ENCODE data around the gene BAX.

BAX gene

DNA sequence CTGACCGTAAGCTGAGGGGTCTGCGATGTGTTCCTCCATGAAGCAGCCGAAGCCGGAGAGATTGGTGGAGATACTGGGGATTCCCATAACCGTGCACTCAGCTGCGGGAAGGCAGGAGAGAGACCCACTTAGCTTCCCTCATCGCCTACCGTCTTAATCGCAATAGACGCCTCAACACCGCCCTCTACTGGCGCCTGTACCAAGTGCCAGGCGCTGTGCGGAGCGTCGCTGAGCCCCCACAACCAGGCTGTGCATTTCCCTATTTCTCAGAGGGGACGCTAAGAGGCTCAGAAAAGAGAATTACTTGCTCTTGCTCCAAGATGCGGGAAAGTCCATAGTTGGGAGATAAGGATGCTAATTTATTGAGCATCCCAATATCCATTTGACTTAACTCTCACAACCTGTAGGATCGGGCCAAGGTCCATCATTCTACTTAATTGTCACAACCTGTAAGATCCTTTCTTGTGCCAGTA lies 16.3 kb downstream of the BAX start:
- TF ChIP-seq, protein P1, sequence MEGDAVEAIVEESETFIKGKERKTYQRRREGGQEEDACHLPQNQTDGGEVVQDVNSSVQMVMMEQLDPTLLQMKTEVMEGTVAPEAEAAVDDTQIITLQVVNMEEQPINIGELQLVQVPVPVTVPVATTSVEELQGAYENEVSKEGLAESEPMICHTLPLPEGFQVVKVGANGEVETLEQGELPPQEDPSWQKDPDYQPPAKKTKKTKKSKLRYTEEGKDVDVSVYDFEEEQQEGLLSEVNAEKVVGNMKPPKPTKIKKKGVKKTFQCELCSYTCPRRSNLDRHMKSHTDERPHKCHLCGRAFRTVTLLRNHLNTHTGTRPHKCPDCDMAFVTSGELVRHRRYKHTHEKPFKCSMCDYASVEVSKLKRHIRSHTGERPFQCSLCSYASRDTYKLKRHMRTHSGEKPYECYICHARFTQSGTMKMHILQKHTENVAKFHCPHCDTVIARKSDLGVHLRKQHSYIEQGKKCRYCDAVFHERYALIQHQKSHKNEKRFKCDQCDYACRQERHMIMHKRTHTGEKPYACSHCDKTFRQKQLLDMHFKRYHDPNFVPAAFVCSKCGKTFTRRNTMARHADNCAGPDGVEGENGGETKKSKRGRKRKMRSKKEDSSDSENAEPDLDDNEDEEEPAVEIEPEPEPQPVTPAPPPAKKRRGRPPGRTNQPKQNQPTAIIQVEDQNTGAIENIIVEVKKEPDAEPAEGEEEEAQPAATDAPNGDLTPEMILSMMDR (IDR thresholded peaks at IDR 0.05), result peak; percentile 92
- Histone ChIP-seq H3K27ac (no peak overlapping the region), H3K4me3 (no peak overlapping the region)
- no peak for DNase-seq (ENCODE audit: low spot score)

DNA sequence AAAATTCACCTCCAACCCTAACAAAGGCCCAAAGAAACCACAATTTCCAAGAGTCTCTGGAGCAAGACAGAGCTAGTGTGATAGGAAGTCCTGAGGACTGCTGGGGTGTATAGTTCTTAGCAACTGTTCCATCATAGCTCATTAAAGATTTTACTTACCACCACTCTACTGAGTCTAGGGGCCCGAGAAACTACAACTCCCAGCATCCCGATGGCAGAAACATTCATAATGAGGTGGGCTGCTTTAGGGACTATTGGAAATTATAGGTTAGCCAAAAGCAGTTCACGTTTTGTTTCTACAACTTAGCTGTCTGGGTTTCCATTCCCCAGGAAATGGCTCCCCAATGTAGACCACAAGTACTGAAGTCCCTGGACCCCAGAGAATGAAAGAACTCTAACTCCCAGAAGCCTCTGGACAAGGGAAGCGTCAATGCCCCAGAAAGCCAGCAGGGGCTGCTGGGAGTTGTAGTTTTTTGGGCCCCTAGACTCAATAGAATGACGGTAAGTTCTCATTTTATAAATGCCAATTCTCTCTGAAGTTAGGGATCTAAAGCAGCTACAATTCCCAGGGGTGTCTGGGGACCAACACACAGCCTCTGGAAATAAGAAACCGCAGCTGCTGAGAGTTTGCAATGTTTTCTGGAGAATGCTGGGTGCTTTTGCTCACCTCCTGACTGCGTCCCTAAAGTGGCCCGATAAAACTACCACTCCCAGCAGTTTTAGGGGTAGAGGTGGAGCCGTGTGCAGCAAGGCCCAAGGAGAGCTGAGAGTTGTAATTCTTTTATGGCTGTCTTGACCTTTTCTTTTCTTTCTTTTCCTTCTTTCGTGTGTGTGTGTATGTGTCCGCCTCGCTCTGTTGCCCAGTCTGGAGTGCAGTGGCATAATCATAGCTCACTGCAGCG lies 21.5 kb downstream of the BAX start:
- H3K27ac ChIP-seq, result no peak overlapping the region
- TF ChIP-seq, protein P1 (IDR thresholded peaks at IDR 0.05), result no peak
- no peak overlapping the region for H3K4me3 ChIP-seq
- DNase-seq (ENCODE audit: low spot score), result no peak

DNA sequence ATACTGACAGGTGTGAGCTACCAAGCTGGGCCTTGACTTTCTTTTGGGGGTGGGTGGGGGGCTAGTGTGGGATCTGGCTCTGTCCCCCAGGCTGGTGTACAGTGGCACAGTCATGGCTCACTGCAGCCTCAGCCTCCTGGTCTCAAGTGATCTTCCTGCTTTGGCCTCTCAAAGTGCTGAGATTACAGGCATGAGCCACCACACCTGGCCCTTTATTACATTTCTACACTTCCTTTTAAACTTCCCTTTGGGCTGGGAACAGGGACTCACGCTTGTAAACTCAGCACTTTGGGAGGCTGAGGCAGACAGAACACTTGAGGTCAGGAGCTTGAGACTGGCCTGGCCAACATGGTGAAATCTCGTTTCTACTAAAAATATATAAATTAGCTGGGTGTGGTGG lies 22.4 kb downstream of the BAX start:
- TF ChIP-seq, protein P1 (IDR thresholded peaks at IDR 0.05), result no peak
- peak overlapping the region; percentile 4 to 97 for H3K27ac ChIP-seq

DNA sequence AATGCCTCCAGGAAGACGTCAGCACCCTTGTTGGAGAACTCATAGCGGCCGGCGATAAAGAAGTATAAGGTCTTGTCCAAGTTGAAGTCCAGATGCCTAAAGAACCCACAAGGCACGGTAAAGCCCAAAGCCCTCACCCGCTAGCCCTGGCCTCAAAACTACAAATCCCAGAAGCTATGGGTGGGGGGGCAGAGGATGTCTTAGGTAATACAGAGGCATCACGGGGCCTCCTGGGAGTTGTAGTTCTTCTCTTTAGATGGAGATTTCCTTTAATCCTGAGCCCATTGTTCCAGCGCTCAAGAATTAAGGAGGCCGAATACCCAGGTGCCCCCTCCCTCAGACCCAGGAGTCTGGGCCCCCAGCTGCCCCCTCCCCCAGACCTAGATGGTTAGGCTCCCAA lies 27.6 kb downstream of the BAX start:
- Histone ChIP-seq H3K27ac (no peak overlapping the region), H3K4me3 (no peak overlapping the region)
- TF ChIP-seq, protein P1 (IDR thresholded peaks at IDR 0.05), result no peak
- DNase-seq (ENCODE audit: low spot score), result no peak

More for the DNA sequence above, 22.4 kb downstream of the BAX start:
- H3K4me3 ChIP-seq, result no peak overlapping the region
- DNase-seq (ENCODE audit: low spot score), result no peak

DNA sequence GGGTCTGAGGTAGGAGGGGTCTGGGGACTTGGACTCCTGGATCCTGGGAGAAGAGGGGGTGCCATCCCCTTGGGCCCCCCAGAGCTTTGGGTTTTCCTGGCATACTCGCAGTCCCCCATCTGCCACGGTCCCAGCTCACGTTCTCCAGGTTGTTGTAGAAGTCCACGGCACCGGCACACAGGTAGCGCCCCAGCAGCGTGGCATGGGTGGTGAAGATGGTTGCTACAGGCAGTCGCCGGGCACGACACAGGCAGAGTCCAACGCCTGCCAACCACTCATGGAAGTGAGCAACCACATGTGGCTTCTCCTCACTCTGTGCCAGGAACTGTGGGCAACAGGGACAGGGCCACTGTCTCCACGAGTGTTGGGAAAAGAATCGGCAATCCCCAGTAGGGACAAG lies 31.0 kb downstream of the BAX start:
- DNase-seq (ENCODE audit: low spot score), result no peak
- TF ChIP-seq, protein P1 (IDR thresholded peaks at IDR 0.05), result no peak
- Histone ChIP-seq H3K27ac (no peak overlapping the region), H3K4me3 (no peak overlapping the region)

DNA sequence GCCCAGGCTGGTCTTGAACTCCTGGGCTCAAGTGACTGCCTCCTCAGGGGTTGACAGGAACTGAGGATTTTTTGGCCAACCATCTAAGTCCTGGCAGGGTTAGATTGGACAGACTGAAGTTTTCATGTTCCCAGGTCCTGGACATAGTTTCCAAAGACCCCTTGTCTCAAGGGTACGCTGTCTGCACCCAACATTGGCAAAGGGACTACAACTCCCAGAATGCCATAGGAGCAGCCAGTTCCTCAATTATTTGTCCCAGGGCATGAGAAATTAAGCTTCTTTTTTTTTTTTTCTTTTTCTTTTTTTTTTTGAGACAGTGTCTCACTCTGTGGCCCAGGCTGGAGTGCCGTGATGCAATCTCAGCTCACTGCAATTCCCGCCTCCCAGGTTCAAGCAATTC lies 31.5 kb downstream of the BAX start:
- Histone ChIP-seq H3K27ac (no peak overlapping the region), H3K4me3 (no peak overlapping the region)
- no peak for DNase-seq (ENCODE audit: low spot score)
- TF ChIP-seq, protein P1 (IDR thresholded peaks at IDR 0.05), result no peak

DNA sequence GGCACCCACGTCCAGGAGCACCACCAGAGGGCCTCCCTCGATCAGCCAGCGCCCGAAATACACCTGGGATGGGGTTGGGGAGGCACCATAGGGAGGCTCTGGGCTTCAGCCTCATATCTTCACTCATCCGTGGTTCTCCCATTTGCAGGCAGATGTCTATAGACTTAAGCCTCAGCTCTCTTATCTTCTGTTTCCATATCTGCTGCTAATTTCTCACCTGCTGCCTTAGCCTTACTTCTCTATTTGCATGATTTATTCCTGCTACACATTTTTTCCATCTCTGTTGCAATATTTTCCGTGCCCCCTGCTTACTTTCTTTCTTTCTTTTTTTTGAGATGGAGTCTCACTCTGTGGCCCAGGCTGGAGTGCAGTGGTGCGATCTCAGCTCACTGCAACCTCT lies 32.6 kb downstream of the BAX start:
- no peak for DNase-seq (ENCODE audit: low spot score)
- TF ChIP-seq, protein P1 (IDR thresholded peaks at IDR 0.05), result no peak
- Histone ChIP-seq H3K4me3 (no peak overlapping the region), H3K27ac (no peak overlapping the region)

Measured in coronary artery (tissue), 2 donors.